A673 (cell line): Measurements from ENCODE around the gene SLC35A3.

Experiments used
- EZH2 ChIP-seq: fragments of 200-600 bp; sonication (generic); IDR thresholded peaks from 2 replicates; pipeline ENCODE4 v1.6.1; 2017; ENCODE audit warnings: borderline replicate concordance, low read depth, mild to moderate bottlenecking, mixed read lengths, antibody characterized with exemption, low read length; ENCODE audit not compliant: poor library complexity, severe bottlenecking
- TF ChIP-seq, protein P1 (sequence below): fragments of 300-800, 200-600 bp; sonication (generic); conservative IDR thresholded peaks from 2 replicates; pipeline ENCODE4 v1.5.1; 2017; ENCODE audit warnings: low read depth, mild to moderate bottlenecking, antibody characterized with exemption, low read length, moderate library complexity, mixed read lengths

GRCh38 chr1:99992760-99993467 lies 23.1 kb downstream of the SLC35A3 start:
- TF ChIP-seq, protein P1, sequence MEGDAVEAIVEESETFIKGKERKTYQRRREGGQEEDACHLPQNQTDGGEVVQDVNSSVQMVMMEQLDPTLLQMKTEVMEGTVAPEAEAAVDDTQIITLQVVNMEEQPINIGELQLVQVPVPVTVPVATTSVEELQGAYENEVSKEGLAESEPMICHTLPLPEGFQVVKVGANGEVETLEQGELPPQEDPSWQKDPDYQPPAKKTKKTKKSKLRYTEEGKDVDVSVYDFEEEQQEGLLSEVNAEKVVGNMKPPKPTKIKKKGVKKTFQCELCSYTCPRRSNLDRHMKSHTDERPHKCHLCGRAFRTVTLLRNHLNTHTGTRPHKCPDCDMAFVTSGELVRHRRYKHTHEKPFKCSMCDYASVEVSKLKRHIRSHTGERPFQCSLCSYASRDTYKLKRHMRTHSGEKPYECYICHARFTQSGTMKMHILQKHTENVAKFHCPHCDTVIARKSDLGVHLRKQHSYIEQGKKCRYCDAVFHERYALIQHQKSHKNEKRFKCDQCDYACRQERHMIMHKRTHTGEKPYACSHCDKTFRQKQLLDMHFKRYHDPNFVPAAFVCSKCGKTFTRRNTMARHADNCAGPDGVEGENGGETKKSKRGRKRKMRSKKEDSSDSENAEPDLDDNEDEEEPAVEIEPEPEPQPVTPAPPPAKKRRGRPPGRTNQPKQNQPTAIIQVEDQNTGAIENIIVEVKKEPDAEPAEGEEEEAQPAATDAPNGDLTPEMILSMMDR, result no peak
- TF ChIP-seq EZH2, result no peak
